Measurements from ENCODE around the gene C4A. TPM values are rescaled to one million over a fixed set of nuclear protein-coding genes. Genes with fewer than 3 reads are reported as not detected.

Gene C4A
- total and polyA plus RNA-seq, 2 of the 13 experiments (the other 11 are each of a cell fraction or from before 2014, with no cell fraction given), result 165 to 478 TPM

DNA sequence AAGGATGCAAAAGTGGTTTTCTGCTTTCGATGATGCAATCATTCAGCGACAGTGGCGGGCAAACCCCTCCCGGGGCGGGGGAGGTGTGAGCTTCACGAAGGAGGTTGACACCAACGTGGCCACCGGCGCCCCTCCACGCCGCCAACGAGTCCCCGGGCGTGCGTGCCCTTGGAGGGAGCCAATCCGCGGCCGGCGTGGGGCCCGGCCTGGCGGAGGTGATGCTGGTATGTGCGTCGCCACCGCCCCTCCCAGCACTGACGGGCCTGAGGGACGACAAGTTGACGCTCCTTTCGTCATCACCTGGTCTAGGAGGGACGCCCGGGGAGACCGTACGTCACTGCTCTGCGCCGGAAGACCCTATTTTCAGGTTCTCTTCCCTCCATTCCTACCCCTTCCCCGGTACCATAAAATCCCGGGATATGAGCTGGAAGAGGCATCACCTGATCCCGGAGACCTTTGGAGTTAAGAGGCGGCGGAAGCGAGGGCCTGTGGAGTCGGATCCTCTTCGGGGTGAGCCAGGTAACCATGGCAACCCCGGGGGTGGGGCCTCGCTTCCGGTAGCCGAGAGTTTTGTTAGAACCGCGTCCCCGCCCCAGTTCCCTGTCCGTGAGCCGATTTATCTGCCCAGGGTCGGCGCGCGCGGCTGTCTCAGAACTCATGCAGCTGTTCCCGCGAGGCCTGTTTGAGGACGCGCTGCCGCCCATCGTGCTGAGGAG, 9.7 kb upstream of the C4A start, which contains the start of gene DXO (continued):
- TF ChIP-seq, protein P1, sequence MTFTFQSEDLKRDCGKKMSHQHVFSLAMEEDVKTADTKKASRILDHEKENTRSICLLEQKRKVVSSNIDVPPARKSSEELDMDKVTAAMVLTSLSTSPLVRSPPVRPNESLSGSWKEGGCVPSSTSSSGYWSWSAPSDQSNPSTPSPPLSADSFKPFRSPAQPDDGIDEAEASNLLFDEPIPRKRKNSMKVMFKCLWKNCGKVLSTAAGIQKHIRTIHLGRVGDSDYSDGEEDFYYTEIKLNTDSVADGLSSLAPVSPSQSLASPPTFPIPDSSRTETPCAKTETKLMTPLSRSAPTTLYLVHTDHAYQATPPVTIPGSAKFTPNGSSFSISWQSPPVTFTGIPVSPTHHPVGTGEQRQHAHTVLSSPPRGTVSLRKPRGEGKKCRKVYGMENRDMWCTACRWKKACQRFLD (CRISPR knock-in tag; IDR thresholded peaks at IDR 0.05; ENCODE audit: borderline replicate concordance), result peak; percentile 84; the same call in 1 of the 2 replicates
- TF ChIP-seq TCF7 (IDR thresholded peaks at IDR 0.05; ENCODE audit: low read depth) (no peak), ZNF274 (CRISPR knock-in tag; IDR thresholded peaks at IDR 0.05) (peak; percentile 39; the same call in 1 of the 2 replicates), NR2F1 (CRISPR knock-in tag; IDR thresholded peaks at IDR 0.05) (peak in 1 of 2 experiments; percentile 43; a peak in 2 of 4 replicates), NR2F6 (IDR thresholded peaks at IDR 0.05) (peak; percentile 50; the same call in 1 of the 2 replicates), NR2F6 (CRISPR knock-in tag; IDR thresholded peaks at IDR 0.05) (peak; percentile 17), EP300 (IDR thresholded peaks at IDR 0.05; ENCODE audit: low read depth in 2 of 2, low read length in 2 of 2) (peak in 1 of 2 experiments; percentile 58; a peak in 1 of 4 replicates), EP300 (CRISPR knock-in tag; IDR thresholded peaks at IDR 0.05; ENCODE audit: borderline replicate concordance) (0 out of 2 replicates have a peak, but pooled peaks have one; percentile 7), HOXA9 (CRISPR knock-in tag; IDR thresholded peaks at IDR 0.05; ENCODE audit: borderline replicate concordance) (peak; percentile 95), FUBP1 (CRISPR knock-in tag; IDR thresholded peaks at IDR 0.05; ENCODE audit: borderline replicate concordance) (0 out of 2 replicates have a peak, but pooled peaks have one; percentile 26), ZNF766 (CRISPR knock-in tag; IDR thresholded peaks at IDR 0.05; ENCODE audit: borderline replicate concordance) (peak; percentile 68; the same call in 1 of the 2 replicates), ZNF383 (CRISPR knock-in tag; IDR thresholded peaks at IDR 0.05; ENCODE audit: borderline replicate concordance) (no peak), XBP1 (CRISPR knock-in tag; IDR thresholded peaks at IDR 0.05) (0 out of 2 replicates have a peak, but pooled peaks have one; percentile 52), MLXIP (CRISPR knock-in tag; IDR thresholded peaks at IDR 0.05; ENCODE audit: borderline replicate concordance) (no peak; the same call in 1 of the 2 replicates)
- TF ChIP-seq, protein P2, sequence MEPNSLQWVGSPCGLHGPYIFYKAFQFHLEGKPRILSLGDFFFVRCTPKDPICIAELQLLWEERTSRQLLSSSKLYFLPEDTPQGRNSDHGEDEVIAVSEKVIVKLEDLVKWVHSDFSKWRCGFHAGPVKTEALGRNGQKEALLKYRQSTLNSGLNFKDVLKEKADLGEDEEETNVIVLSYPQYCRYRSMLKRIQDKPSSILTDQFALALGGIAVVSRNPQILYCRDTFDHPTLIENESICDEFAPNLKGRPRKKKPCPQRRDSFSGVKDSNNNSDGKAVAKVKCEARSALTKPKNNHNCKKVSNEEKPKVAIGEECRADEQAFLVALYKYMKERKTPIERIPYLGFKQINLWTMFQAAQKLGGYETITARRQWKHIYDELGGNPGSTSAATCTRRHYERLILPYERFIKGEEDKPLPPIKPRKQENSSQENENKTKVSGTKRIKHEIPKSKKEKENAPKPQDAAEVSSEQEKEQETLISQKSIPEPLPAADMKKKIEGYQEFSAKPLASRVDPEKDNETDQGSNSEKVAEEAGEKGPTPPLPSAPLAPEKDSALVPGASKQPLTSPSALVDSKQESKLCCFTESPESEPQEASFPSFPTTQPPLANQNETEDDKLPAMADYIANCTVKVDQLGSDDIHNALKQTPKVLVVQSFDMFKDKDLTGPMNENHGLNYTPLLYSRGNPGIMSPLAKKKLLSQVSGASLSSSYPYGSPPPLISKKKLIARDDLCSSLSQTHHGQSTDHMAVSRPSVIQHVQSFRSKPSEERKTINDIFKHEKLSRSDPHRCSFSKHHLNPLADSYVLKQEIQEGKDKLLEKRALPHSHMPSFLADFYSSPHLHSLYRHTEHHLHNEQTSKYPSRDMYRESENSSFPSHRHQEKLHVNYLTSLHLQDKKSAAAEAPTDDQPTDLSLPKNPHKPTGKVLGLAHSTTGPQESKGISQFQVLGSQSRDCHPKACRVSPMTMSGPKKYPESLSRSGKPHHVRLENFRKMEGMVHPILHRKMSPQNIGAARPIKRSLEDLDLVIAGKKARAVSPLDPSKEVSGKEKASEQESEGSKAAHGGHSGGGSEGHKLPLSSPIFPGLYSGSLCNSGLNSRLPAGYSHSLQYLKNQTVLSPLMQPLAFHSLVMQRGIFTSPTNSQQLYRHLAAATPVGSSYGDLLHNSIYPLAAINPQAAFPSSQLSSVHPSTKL (CRISPR knock-in tag; IDR thresholded peaks at IDR 0.05), result 0 out of 2 replicates have a peak, but pooled peaks have one; percentile 34
- TF ChIP-seq, protein P3, sequence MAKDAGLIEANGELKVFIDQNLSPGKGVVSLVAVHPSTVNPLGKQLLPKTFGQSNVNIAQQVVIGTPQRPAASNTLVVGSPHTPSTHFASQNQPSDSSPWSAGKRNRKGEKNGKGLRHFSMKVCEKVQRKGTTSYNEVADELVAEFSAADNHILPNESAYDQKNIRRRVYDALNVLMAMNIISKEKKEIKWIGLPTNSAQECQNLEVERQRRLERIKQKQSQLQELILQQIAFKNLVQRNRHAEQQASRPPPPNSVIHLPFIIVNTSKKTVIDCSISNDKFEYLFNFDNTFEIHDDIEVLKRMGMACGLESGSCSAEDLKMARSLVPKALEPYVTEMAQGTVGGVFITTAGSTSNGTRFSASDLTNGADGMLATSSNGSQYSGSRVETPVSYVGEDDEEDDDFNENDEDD (CRISPR knock-in tag; IDR thresholded peaks at IDR 0.05; ENCODE audit: borderline replicate concordance), result peak; percentile 82; the same call in 1 of the 2 replicates

All from HepG2 (cell line).